NCI-H345 (cell line): ENCODE results near the gene APOA1.

Experiments
- DNase-seq: peaks from one replicate; lab custom pipeline; 2025; lab: John Stamatoyannopoulos, UW

Gene APOA1

DNA sequence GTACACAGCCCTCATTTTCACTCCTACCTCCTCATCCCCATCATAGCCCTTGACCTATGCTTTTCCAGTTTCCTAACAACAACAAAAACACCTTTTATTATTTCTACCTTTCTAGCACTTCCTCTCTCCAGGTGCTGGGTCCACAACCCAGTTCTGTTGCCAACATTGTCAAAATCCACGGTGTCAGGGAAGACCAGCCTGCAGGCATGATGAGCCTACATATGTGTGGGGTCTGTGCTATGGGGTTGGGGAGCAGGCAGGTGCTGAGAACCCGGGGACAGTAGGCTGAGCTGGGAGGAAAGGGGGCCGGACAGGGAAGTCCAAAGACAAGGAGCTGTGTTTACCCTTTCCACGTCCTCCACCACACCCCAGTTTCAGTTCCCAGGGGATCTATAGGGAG is 48.9 kb downstream of the APOA1 start:
- DNase-seq, result no peak

- DNase-seq, result peak; percentile 84
Measured at GRCh38 chr11:116787786-116788486, 49.5 kb downstream of the APOA1 start, which contains the start of gene ZPR1. Gene ZPR1, minus strand, starts transcription at chr11:116788023. Its CDS starts 33 bp downstream, at chr11:116787990.

GRCh38 chr11:116787436-116787785 is 50.0 kb downstream of the APOA1 start:
- no peak for DNase-seq

GRCh38 chr11:116786966-116787365 is 50.5 kb downstream of the APOA1 start:
- DNase-seq, result no peak

DNA sequence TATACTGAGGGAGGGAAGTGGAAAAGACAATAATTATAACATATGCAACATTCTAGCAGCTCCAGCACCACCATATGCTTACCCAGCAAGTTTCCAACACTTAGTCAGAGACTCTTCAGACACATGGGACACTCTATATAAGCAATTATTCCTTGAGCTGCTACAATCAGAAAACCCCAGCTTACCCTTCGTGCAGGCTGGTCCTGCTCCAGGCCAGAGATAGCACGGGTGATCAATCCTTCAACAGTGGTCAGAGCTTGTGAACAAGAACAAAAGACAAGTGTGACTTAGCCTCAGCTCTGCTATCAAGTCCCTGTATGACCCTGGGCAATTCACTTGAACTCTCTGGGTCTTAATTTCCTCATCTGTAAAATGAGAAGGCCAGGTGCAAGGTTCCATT is 51.1 kb downstream of the APOA1 start:
- DNase-seq, result no peak
